Measurements from ENCODE around the gene ASL.
"Not testable (repeated sequence)": the region's sequence is repeated elsewhere in the genome, so short reads cannot be mapped to it uniquely, and the experiment has no call there.

Gene ASL

DNA sequence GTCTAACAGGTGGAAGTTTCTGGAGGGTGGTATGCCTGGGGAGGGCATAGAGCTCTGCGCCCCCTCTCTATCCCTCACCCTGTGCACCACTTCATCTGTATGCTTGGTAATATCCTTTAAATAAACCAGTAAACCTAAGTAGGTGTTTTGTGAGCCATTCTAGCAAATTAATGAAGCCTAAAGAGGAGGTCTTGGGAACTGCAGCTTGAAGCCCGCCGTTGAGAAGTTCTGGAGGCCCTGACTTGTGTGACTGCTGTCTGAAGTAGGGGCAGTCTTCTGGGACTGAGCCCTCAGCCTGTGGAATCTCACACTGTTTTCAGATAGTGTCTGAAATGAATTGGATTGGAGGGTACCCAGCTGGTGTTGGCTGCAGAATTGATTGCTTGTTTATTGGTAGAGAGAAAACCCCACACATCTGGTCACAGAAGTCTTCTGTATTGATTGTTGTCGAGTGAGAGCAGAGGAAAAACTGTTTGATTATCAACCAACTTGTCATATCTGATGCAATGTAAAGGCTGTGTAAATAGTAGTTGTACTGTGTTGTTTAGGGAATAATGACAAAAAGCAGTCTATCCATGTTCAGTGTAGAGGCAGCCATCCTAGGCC is 43.7 kb downstream of the ASL start:
- no peak for DNase-seq

DNA sequence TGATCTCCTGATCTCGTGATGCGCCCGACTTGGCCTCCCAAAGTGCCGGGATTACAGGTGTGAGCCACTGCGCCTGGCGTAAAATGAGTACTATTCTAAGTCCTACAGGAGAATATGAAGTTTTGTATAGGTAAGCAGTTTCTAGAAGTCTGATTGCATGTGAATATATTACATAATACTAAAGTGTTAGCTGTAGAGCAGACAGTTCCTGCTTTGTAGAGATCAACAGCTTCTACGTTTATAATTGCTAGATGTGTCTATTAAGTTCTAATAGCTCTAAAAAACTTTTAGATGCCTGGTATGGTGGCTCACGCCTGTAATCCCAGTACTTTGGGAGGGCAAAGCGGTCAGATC is 47.5 kb downstream of the ASL start:
- DNase-seq = no peak

DNA sequence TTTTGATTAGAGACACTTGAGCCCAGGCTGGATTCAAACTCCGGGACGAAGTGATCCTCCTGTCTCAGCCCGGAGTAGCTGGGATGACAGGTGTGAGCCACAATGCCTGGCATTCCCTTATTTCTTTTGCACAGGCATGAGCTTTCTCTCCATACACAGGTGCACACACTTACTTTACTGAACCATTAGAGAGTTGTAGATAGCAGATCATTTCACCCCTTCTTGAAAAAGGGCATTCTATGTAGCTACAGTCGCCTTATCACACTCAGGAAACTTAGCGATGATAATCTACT is 48.9 kb downstream of the ASL start:
- not testable (repeated sequence) for DNase-seq

DNA sequence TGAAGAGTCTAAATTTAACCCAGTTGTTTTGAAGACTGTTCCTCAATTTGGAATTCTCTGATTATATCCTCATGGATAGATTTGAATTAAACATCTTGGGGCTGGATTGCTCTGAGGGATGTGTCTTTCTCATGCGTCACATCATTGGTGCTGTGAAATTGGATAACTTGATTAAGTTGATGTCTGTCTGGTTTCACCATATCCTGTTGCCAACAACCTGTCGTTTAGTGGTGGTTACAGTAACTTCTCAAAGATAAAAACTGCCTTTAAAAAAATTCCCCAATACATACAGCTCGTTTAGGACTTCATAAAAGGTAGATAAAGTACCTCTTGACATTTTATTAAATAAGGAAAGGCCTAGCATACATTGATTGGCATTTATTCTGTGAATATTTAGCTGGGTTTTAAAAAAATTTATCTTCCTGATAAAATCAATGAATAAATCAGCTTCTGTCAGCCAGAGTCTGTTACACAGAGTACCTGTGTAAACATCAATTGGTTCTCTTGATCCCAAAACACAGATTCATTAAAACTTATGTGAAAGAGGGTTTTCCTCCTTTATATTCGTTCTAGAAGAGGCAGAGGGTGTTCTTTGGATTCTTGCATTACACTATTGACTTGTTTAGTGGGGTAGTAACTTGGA is 49.6 kb downstream of the ASL start:
- DNase-seq = no peak

DNA sequence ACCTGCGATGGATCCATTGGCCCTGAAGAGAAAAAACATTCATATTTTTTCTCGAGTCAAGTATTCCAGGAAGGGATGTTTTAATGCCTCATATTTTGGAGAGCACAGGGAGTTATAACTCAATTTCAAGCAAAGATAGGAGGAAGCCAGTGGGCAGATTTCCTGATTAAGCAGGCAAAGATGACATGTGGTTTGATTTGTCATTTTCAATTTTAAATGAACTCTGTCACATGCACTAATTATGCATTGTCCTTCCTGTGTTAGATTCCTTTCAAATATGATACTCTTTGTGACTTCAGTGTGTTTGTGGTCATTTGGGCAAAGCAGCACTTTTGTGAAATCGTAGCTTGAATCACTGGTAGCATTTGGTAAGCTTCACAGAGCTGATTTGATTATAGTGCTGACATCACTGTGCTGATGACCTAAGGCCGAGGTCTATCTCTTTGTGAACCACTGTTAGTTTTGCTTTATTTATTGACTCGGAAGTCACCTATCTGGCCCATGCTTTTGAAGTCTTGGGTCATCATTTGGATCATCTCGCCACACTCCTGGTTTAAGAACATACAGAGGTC is 50.2 kb downstream of the ASL start:
- not testable (repeated sequence) for DNase-seq

DNA sequence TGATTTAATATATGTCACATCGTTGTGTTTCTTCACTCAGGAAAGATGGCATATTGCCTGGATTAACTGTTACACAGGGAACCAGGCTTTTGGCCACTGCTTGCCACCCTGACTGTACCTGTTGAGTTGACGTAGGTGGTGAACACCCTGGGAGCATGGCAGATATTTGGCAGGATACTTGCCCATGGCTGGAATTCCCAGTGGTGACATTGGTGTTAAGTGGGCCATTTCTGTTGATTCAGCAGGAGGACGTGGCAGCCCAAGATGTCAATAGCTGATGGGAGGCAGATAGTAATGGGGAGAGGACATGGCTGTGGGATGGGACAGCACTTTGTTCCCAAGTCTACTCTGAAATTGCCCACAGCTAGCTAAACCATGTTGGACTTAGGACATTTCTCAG is 51.6 kb downstream of the ASL start:
- DNase-seq = not testable (repeated sequence)

DNA sequence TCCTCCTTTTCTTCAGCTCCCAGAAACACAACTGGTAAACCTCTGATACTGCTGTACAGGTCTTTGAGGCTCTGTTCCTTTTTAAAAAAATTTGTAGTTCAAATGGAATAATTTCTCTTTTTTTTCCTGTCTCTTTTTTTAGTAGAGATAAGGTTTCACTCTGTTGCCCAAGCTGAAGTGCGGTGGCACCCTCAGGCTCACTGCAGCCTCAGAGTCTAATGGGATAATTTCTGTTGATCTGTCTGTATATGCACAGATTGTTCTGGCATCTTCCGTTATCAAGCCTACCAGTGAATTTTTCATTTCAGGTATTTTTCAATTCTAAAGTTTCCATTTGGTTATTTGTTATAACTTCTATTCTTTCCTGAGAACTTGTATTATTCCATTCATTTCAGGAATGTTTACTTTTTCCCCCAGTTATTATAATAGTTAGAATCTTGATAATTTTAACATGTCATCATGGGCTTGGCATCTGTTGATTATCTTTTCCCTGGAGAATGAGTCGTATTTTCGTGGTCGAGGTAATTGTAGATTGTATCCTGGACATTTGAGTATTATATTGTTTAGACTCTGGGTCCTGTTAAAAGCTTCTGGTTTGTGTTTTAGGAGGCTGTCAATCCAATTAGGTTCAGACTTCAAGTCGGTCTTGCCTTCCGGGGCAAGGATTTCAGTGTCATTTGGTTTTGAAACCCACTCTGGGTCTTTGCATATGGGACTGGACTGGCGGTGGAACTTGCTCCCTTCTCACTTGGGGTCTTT is 63.6 kb downstream of the ASL start:
- DNase-seq = no peak

DNA sequence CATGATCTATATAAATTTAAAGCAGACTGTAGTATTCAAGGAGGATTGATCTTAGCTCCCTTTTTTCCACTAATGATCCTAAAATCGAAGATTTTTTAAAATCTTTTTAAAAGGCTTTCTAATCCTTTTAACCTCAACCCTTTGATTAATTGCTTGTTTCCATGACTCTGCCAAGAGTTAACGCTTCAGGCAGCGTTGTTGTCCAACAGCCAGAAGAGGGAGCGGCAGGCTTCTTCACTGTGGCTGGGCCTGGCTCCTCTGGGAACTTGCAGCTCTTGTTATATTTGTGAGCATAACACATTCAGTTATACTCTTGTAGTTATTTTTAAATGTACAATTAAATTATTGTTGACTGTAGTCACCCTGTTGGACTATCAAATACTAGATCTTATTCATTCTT is 65.3 kb downstream of the ASL start:
- DNase-seq = no peak

DNA sequence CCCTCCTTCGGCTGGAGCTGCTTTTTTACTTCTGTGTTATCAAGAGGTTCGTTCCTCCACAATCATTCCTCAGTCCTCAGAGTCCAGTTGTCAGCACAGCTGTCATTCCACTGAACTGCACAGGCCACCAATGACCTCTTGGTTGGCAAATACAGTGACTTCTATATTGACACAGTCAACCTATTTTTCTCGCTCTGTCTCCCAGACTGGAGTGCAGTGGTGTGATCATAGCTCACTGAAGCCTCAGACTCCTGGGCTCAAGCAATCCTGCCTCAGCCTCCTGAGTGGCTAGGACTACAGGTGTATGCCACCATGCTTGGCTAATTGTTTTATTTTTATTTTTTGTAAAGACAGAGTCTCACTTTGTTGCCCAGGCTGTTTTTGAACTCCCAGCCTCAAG is 66.7 kb downstream of the ASL start:
- DNase-seq = no peak

DNA sequence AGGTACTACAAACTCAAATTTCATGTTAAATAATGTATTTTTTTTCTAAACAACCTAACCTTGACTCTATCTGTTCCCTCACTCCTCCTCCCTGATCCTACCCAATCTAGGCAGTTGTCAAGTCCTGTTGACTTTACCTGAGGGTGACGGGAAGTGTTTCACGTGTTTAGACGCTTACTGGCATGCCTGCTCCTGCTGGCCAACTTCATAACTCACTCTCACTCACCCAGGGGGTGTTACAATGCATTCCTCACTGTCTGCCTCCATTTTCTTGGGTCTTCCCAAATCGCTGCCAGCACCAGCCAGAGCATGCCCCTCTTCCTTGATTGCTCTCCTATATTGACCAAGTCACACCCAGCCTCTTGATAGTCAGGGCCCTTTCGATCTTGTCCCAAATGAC is 67.4 kb downstream of the ASL start:
- DNase-seq = no peak
